Measurements from ENCODE around the gene PRR15L. TPM values are rescaled to one million over a fixed set of nuclear protein-coding genes. Genes with fewer than 3 reads are reported as not detected.

The PRR15L gene
- polyA plus RNA-seq, 2 donors: 8.8 to 15.2 TPM

- H3K4me3 ChIP-seq (ENCODE audit: low read depth in 1 of 2, low read length in 2 of 2): no peak overlapping the region
- peaks cover 4 to 23% of the 10 kb centered on the region in 2 donors for H3K4me1 ChIP-seq (ENCODE audit: control insufficient read depth in 2 of 2, insufficient read depth in 2 of 2, low read length in 1 of 2)
- 59 to 71% methylated on average over 12 of the region's 12 CpGs for WGBS, 2 donors
- no peaks in the 10 kb centered on the region for H3K36me3 ChIP-seq (ENCODE audit: control insufficient read depth in 2 of 2, insufficient read depth in 2 of 2, low read length in 1 of 2)
- H3K9me3 ChIP-seq (ENCODE audit: control insufficient read depth in 2 of 2, insufficient read depth in 1 of 2, low read depth in 1 of 2, low read length in 1 of 2): no peaks in the 10 kb centered on the region
- no peak overlapping the region for H3K27ac ChIP-seq (ENCODE audit: low read depth in 2 of 2, low read length in 1 of 2)
- no peaks in the 10 kb centered on the region for H3K27me3 ChIP-seq (ENCODE audit: control insufficient read depth in 1 of 2, insufficient read depth in 2 of 2, low read length in 2 of 2)
Observed at GRCh38 chr17:47952171-47953021, 5.3 kb downstream of the PRR15L start.

- H3K36me3 ChIP-seq (ENCODE audit: control insufficient read depth in 2 of 2, insufficient read depth in 2 of 2, low read length in 1 of 2): peaks cover 0 to 2% of the 10 kb centered on the region in 2 donors
- WGBS, 2 donors: 80 to 87% methylated on average over 4 of the region's 4 CpGs
Observed at GRCh38 chr17:47950448-47950847, 7.2 kb downstream of the PRR15L start.

GRCh38 chr17:47949946-47950345 is 7.7 kb downstream of the PRR15L start:
- peaks cover 0 to 3% of the 10 kb centered on the region in 2 donors for H3K36me3 ChIP-seq (ENCODE audit: control insufficient read depth in 2 of 2, insufficient read depth in 2 of 2, low read length in 1 of 2)
- peaks cover 4 to 21% of the 10 kb centered on the region in 2 donors for H3K4me1 ChIP-seq (ENCODE audit: control insufficient read depth in 2 of 2, insufficient read depth in 2 of 2, low read length in 1 of 2)
- WGBS, 2 donors: 42 to 60% methylated on average over 3 of the region's 3 CpGs

More at GRCh38 chr17:47950448-47950847, 7.2 kb downstream of the PRR15L start:
- Histone ChIP-seq H3K4me1 (ENCODE audit: control insufficient read depth in 2 of 2, insufficient read depth in 2 of 2, low read length in 1 of 2) (peaks cover 4 to 21% of the 10 kb centered on the region in 2 donors), H3K4me3 (ENCODE audit: low read depth in 1 of 2, low read length in 2 of 2) (no peak overlapping the region), H3K9me3 (ENCODE audit: control insufficient read depth in 2 of 2, insufficient read depth in 1 of 2, low read depth in 1 of 2, low read length in 1 of 2) (no peaks in the 10 kb centered on the region), H3K27ac (ENCODE audit: low read depth in 2 of 2, low read length in 1 of 2) (no peak overlapping the region), H3K27me3 (ENCODE audit: control insufficient read depth in 1 of 2, insufficient read depth in 2 of 2, low read length in 2 of 2) (no peaks in the 10 kb centered on the region)

GRCh38 chr17:47949197-47949759 is 8.4 kb downstream of the PRR15L start:
- 4% methylated on average over 22 of the region's 22 CpGs for WGBS, 2 donors
- H3K4me3 ChIP-seq (ENCODE audit: low read depth in 1 of 2, low read length in 2 of 2): no peak overlapping the region
- H3K4me1 ChIP-seq (ENCODE audit: control insufficient read depth in 2 of 2, insufficient read depth in 2 of 2, low read length in 1 of 2): peaks cover 4 to 18% of the 10 kb centered on the region in 2 donors

More at GRCh38 chr17:47949946-47950345, 7.7 kb downstream of the PRR15L start:
- Histone ChIP-seq H3K27ac (ENCODE audit: low read depth in 2 of 2, low read length in 1 of 2) (peak overlapping the region; percentile 57 to 81), H3K27me3 (ENCODE audit: control insufficient read depth in 1 of 2, insufficient read depth in 2 of 2, low read length in 2 of 2) (no peaks in the 10 kb centered on the region), H3K9me3 (ENCODE audit: control insufficient read depth in 2 of 2, insufficient read depth in 1 of 2, low read depth in 1 of 2, low read length in 1 of 2) (no peaks in the 10 kb centered on the region), H3K4me3 (ENCODE audit: low read depth in 1 of 2, low read length in 2 of 2) (no peak overlapping the region)

GRCh38 chr17:47948706-47949196 is 8.9 kb downstream of the PRR15L start:
- Histone ChIP-seq H3K27ac (ENCODE audit: low read depth in 2 of 2, low read length in 1 of 2) (peak overlapping the region; percentile 52 to 81), H3K4me3 (ENCODE audit: low read depth in 1 of 2, low read length in 2 of 2) (no peak overlapping the region), H3K9me3 (ENCODE audit: control insufficient read depth in 2 of 2, insufficient read depth in 1 of 2, low read depth in 1 of 2, low read length in 1 of 2) (no peaks in the 10 kb centered on the region), H3K27me3 (ENCODE audit: control insufficient read depth in 1 of 2, insufficient read depth in 2 of 2, low read length in 2 of 2) (no peaks in the 10 kb centered on the region), H3K36me3 (ENCODE audit: control insufficient read depth in 2 of 2, insufficient read depth in 2 of 2, low read length in 1 of 2) (peaks cover 0 to 3% of the 10 kb centered on the region in 2 donors), H3K4me1 (ENCODE audit: control insufficient read depth in 2 of 2, insufficient read depth in 2 of 2, low read length in 1 of 2) (peaks cover 4 to 14% of the 10 kb centered on the region in 2 donors)
- WGBS, 2 donors: 23 to 24% methylated on average over 5 of the region's 5 CpGs

More at GRCh38 chr17:47949197-47949759, 8.4 kb downstream of the PRR15L start:
- H3K9me3 ChIP-seq (ENCODE audit: control insufficient read depth in 2 of 2, insufficient read depth in 1 of 2, low read depth in 1 of 2, low read length in 1 of 2): no peaks in the 10 kb centered on the region
- peaks cover 0 to 3% of the 10 kb centered on the region in 2 donors for H3K36me3 ChIP-seq (ENCODE audit: control insufficient read depth in 2 of 2, insufficient read depth in 2 of 2, low read length in 1 of 2)
- no peaks in the 10 kb centered on the region for H3K27me3 ChIP-seq (ENCODE audit: control insufficient read depth in 1 of 2, insufficient read depth in 2 of 2, low read length in 2 of 2)
- peak overlapping the region; percentile 57 to 81 for H3K27ac ChIP-seq (ENCODE audit: low read depth in 2 of 2, low read length in 1 of 2)

- Histone ChIP-seq H3K27me3 (ENCODE audit: control insufficient read depth in 1 of 2, insufficient read depth in 2 of 2, low read length in 2 of 2) (no peaks in the 10 kb centered on the region), H3K36me3 (ENCODE audit: control insufficient read depth in 2 of 2, insufficient read depth in 2 of 2, low read length in 1 of 2) (peaks cover 0 to 3% of the 10 kb centered on the region in 2 donors), H3K27ac (ENCODE audit: low read depth in 2 of 2, low read length in 1 of 2) (peak overlapping the region; percentile 14 to 75), H3K4me3 (ENCODE audit: low read depth in 1 of 2, low read length in 2 of 2) (no peak overlapping the region), H3K4me1 (ENCODE audit: control insufficient read depth in 2 of 2, insufficient read depth in 2 of 2, low read length in 1 of 2) (peaks cover 4 to 12% of the 10 kb centered on the region in 2 donors), H3K9me3 (ENCODE audit: control insufficient read depth in 2 of 2, insufficient read depth in 1 of 2, low read depth in 1 of 2, low read length in 1 of 2) (no peaks in the 10 kb centered on the region)
- WGBS, 2 donors: 12 to 16% methylated on average over 2 of the region's 2 CpGs
Observed at GRCh38 chr17:47946929-47947397, 10.7 kb downstream of the PRR15L start.

- no peak overlapping the region for H3K27ac ChIP-seq (ENCODE audit: low read depth in 2 of 2, low read length in 1 of 2)
- H3K4me1 ChIP-seq (ENCODE audit: control insufficient read depth in 2 of 2, insufficient read depth in 2 of 2, low read length in 1 of 2): peaks cover 4 to 12% of the 10 kb centered on the region in 2 donors
- H3K4me3 ChIP-seq (ENCODE audit: low read depth in 1 of 2, low read length in 2 of 2): no peak overlapping the region
- H3K9me3 ChIP-seq (ENCODE audit: control insufficient read depth in 2 of 2, insufficient read depth in 1 of 2, low read depth in 1 of 2, low read length in 1 of 2): no peaks in the 10 kb centered on the region
- peaks cover 0 to 3% of the 10 kb centered on the region in 2 donors for H3K36me3 ChIP-seq (ENCODE audit: control insufficient read depth in 2 of 2, insufficient read depth in 2 of 2, low read length in 1 of 2)
- WGBS, 2 donors: 86 to 89% methylated on average over 6 of the region's 6 CpGs
- no peaks in the 10 kb centered on the region for H3K27me3 ChIP-seq (ENCODE audit: control insufficient read depth in 1 of 2, insufficient read depth in 2 of 2, low read length in 2 of 2)
Observed at GRCh38 chr17:47946516-47946915, 11.2 kb downstream of the PRR15L start.

GRCh38 chr17:47945529-47946508 is 11.9 kb downstream of the PRR15L start:
- H3K36me3 ChIP-seq (ENCODE audit: control insufficient read depth in 2 of 2, insufficient read depth in 2 of 2, low read length in 1 of 2): peaks cover 0 to 3% of the 10 kb centered on the region in 2 donors
- no peaks in the 10 kb centered on the region for H3K27me3 ChIP-seq (ENCODE audit: control insufficient read depth in 1 of 2, insufficient read depth in 2 of 2, low read length in 2 of 2)
- no peak overlapping the region for H3K27ac ChIP-seq (ENCODE audit: low read depth in 2 of 2, low read length in 1 of 2)
- H3K4me3 ChIP-seq (ENCODE audit: low read depth in 1 of 2, low read length in 2 of 2): no peak overlapping the region
- peaks cover 4 to 12% of the 10 kb centered on the region in 2 donors for H3K4me1 ChIP-seq (ENCODE audit: control insufficient read depth in 2 of 2, insufficient read depth in 2 of 2, low read length in 1 of 2)
- no peaks in the 10 kb centered on the region for H3K9me3 ChIP-seq (ENCODE audit: control insufficient read depth in 2 of 2, insufficient read depth in 1 of 2, low read depth in 1 of 2, low read length in 1 of 2)
- 71 to 82% methylated on average over 10 of the region's 10 CpGs for WGBS, 2 donors

GRCh38 chr17:47945080-47945479 is 12.6 kb downstream of the PRR15L start:
- Histone ChIP-seq H3K36me3 (ENCODE audit: control insufficient read depth in 2 of 2, insufficient read depth in 2 of 2, low read length in 1 of 2) (peaks cover 0 to 3% of the 10 kb centered on the region in 2 donors), H3K9me3 (ENCODE audit: control insufficient read depth in 2 of 2, insufficient read depth in 1 of 2, low read depth in 1 of 2, low read length in 1 of 2) (no peaks in the 10 kb centered on the region), H3K4me1 (ENCODE audit: control insufficient read depth in 2 of 2, insufficient read depth in 2 of 2, low read length in 1 of 2) (peaks cover 4 to 9% of the 10 kb centered on the region in 2 donors), H3K27me3 (ENCODE audit: control insufficient read depth in 1 of 2, insufficient read depth in 2 of 2, low read length in 2 of 2) (no peaks in the 10 kb centered on the region), H3K27ac (ENCODE audit: low read depth in 2 of 2, low read length in 1 of 2) (no peak overlapping the region), H3K4me3 (ENCODE audit: low read depth in 1 of 2, low read length in 2 of 2) (no peak overlapping the region)
- 78 to 79% methylated on average over 8 of the region's 8 CpGs for WGBS, 2 donors
